Left hindlimb (tissue), 1 donor: ENCODE data around the gene PRICKLE1.

Experiments
- DNase-seq: peaks from one replicate; pipeline ENCODE4 v3.0.0-alpha.2; 2018

The PRICKLE1 gene

DNA sequence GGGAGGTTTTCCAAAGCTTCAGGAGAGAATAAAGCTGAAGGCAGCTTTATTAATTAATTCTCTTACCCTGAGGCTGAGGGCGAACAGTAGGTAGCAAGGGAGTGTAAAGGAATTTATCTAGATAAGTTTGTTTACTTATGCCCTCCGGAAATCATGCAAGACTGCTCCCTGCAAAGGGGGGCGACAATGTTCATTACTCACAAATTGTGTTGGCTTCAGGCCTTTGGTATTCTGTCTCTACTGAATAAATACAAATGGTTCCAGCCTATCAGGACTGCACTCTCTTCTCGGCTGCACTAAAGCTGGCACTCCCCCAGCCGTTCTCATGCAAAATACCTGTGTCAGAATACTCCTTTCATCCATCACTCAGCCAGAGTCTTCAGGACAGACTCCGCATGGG is 142.8 kb downstream of the PRICKLE1 start:
- DNase-seq: no peak

DNA sequence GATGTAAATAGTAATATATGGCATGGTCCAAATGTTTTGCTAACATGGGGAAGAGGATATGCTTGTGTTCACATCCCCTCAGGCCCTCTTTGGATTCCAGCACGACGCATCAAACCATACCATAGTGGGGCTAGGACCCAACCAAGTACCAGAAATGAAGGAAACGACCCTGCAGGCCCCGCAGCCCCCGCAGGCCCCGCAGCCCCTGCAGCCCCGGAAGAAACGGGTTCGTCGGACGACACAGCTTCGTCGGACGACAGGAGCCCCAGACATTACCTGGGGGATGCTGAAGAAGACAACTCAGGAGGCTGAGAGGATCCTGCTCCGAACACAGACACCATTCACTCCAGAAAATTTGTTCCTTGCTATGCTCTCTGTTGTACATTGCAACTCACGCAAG is 143.7 kb downstream of the PRICKLE1 start:
- no peak for DNase-seq

DNA sequence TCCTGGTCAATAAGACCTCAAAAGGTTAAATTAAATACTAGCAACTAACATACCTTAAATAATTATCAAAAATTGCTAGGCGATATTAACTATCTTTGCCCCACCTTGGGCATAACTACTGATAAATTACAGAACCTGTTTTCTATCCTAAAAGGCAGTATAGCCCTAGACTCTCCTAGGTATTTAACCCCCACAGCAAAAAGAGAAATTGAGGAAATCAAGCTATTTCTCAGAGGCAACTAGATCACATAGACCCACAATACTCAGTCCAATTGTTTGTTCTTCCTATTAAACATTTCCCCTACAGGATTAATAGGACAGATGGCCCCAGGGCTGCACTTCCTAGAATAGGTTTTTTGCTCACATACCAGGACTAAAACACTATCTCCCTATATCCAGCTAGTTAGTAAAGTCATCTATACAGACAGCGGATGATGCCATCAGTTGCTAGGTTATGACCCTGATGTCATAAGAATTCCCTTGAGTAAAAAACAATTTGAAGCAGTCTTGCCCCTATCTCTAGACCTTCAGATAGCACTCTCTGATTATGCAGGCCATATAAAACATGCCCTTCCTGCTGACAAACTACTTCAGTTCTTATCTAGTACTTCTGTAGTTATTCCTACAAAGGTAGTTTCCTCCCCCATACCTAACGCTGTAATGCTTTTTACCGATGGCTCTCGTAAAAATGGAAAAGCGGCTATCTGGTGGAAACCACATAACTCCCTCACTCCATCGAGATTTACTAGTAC is 145.2 kb downstream of the PRICKLE1 start:
- DNase-seq: no peak

DNA sequence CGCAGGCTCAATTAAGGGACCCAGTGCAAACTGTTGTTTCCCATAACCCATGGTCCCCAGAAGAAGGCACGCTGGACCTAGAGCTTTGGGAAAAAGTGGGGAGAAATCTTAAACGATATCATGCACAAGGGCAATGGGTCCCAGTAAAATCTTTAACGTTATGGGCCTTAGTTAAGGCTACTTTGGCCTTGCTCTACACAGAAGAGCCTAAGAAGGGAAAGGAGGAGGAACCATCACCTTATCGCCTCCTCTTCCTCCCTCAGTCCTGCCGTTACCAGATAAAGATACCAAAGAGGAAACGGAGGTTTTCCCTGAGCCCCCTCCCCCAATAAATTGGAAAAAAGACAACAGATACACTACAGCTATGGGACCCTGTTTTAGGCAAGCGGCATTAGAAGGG is 146.7 kb downstream of the PRICKLE1 start:
- DNase-seq: no peak

DNA sequence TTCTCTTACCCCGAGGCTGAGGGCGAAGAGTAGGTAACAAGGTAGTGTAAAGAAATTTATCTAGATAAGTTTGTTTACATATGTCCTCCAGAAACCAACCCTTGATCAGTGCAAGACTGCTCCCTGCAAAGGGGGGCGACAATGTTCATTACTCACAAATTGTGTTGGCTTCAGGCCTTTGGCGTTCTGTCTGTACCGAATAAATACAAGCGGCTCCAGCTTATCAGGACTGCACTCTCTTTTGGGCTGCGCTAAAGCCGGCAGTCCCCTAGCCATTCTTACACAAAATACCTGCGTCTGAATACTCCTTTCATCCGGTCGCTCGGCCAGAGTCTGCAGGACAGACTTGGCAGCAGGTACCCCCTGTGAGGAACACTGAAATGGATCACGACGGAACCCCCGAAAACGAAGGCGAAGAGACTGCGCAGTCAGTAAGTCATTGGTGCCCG is 147.2 kb downstream of the PRICKLE1 start:
- no peak for DNase-seq

DNA sequence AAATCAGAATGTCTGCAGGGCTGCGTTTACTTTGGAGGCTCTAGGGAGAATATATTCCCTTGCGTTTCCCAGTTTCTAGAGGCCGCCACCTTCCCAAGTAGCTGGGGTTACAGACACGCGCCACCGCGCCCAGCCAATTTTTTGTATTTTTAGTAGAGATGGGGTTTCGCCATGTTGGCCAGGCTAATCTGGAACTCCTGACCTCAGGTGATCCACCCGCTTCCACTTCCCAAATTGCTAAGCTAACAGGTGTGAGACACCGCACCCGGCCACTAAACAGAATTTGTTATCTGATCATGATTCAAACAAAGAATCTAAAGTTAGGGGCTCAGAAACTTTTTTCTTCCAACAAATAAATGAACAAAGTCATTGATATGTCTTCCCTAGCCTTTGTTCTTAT is 148.9 kb downstream of the PRICKLE1 start:
- DNase-seq: no peak

DNA sequence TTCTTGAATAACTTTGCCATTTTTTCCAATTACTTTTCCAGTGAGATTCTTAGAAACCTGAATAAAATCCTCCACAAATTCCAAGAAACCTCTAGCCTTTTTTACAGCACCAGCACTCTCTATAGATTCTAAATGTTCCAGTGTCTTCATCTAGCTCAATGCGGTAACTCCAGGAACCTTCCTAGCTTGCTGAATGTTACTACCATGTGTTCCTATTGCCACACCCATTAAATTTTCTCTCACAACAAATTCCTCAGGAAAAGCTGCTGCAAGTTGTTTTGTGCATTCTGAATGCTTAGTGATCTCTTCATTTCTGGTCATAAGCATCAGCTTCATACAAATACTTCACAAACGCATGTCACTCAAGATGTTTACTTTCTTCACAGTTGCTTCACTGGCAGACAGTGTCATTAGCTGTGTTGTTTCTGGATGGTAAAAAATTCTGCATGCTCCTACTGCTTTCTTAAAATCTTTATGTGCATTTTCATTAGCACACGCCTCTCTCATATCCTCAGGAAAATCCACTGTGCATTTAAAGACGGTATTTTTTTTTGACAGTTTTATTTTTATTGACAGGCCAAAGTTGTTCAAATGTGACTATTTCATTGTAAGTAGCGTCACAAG is 156.9 kb downstream of the PRICKLE1 start:
- DNase-seq: no peak

DNA sequence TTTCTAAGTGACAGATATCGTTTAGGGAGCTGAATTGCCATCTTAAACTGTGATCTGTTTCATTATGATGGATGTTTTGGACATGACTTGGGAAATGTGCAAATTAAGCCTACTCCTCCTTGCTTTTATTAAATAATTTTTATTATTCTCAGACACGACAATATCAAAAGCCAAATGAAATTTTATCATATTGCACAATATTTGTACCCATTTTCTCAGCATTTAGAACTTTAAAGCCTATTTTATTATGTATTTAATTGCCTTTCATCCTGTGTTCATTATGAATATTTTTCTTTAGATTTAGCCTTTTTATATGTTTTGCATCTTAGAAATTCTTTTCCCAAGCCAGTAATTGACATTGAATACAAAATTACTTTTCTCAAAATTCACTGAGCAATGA is 160.7 kb downstream of the PRICKLE1 start:
- DNase-seq: no peak

DNA sequence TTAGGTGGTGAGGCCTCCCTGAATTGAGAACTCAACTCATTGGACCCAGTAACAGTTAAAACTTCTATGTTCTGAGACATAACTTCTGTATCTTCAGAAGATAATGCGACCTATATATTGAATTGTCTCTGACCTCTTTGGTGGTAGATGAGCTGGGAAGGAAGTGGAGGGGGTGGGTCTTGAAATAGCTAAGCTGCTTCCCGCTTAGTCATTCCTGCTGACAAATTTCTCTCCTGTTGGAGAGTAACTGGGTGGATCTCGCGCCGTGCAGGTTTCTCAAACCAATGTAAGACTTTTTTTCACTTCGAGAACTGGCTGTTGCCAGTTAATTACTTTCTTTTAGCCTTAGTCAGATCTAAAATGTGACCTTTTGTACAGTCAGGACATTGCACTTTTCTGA is 162.8 kb downstream of the PRICKLE1 start:
- DNase-seq: no peak

DNA sequence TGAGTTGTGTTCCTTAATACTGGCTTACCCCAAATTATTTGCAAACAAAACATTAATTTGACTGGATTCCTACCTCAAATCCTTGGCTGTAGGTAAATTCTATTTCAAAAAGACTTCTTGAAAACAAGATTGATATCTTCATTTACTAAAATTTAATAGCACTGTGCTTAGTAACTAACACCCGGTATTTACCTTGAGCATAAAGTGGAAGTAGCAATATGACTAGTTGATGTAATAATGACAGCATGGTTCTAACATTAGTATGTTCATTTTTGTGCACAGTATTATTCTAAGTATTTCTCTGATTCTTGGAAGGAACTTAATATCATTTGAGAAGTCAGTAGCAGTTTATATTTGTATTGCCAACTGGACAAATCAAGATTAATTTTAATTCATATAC is 166.8 kb downstream of the PRICKLE1 start:
- no peak for DNase-seq

DNA sequence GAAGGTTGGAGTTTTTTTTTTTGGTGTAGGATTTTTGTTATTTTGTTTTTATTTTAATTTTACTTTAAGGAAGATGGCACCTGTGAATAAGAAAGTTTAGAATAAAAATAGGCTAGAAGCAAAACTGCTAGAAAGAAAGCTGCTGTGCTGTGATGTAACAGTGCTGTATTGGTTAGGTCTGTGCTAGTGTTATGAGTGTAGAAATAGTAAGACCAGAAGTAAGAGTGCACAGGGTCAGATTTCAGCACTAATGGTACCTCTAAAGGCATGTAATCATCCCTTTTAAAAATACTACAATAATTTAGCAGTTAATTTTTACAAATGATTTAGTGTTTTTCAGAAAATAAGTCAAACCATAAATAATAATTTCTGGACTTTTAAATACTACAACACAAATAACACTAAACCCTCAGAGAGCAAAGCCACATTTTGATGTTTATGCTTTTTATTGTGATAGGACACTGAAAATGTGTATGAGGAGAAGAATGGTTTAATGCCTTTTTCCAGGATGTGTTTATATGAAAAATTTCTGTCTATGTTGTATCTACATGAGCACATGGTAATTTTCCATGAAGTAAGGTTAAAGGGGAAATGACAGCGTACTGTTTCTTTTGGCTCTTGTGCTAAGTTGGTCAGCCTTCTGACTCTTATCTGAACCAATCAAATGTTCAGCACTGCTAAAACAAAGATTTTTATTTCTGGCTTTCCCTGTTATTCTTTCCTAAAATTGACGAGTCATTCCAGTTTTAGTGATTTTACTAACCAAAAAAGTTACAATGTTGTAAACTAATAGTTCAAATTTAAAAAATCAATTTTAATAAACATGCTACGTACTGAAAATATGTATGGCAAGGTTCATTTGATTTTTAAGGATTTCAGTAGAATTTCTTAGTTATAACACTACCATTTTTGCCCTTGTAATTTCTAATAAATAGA is 167.4 kb downstream of the PRICKLE1 start:
- DNase-seq: no peak

DNA sequence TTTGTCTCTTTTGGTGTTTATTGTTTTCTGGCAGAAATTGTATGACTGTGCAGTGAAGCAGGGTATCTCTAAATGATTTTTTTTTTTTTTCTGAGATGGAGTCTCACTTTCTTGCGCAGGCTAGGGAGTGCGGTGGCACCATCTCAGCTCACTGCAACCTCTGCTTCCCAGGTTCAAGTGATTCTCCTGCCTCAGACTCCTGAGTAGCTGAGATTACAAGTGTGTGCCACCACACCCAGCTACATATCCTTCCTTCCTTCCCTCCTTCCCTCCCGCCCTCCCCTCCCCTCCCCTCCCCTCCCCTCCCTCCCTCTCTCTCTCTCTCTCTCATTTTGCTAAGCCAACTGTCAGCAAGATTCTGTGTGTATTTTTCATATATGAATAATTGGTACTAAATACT is 169.2 kb downstream of the PRICKLE1 start:
- DNase-seq: no peak

DNA sequence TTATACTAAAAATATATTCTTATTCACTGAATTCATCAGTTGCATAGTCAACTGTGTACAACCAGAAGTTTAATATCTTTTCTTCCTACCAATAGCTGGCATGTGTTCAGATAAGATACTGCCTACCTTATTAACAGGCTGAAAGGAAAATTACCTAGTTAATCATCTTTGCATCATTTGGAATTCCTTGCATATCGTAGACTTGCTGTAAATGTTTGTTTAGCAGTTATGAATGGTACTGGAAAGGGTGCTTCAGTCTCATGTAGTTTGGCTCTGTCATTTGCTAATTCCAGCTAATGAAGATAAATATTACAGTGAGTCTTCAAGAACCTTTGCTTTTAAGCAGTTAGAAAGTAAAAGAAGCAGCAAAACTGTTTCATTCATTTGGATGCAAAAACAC is 179.2 kb downstream of the PRICKLE1 start:
- no peak for DNase-seq

DNA sequence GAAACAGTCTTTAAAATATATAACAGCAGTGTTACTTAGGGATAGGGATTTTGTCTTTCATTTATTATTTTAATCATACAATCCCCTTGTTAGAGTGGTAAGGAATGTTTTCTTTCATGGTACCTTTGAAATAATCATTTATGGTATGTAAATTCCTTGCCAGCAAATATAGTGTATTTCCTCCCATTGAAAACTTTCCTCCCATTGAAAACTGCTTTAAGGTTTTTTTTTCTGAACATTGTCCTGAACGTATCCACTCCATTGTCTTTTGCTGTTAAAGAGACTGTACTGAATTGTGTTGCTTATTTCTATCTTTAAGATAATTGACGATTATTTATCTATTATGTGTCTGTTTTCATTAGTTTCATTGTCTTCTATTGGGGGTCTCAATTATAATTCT is 180.1 kb downstream of the PRICKLE1 start:
- no peak for DNase-seq

DNA sequence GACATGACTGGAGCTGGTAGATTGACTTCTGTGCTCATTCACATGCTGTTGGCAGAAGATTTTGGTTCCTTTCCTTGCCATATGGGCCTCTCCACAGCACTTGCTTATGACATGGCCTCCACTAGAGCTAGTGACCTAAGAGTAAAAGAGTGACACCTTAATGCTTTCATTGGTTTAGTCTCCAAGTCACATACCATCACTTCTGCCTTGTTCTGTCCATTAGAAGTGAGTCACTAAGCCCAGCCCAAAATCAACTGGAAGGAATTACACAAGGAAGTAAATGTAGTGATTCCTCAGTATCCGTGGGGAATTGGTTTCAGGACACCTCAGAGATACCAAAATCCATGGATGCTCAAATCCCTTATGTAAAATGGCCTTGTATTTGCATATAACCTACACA is 182.2 kb downstream of the PRICKLE1 start:
- no peak for DNase-seq
